CD14-positive monocyte (primary cell): ENCODE results near the gene HSP90AA1. TPM values are rescaled to one million over a fixed set of nuclear protein-coding genes. Genes with fewer than 3 reads are reported as not detected.

Source experiments
- DNase-seq, 3 donors: peaks; one replicate each; pipeline ENCODE4 v3.0.0-alpha.2; 2011 to 2022
- H2AFZ ChIP-seq: 2 replicates; pipeline ENCODE4 v1.6.0; 2012; ENCODE audit warnings: mild to moderate bottlenecking, low read depth, low read length, inconsistent platforms; ENCODE audit not compliant: insufficient read depth, poor library complexity, severe bottlenecking
- H3K27ac ChIP-seq, 2 donors: 1 replicate in 1 of 2; 2 replicates in 1 of 2; pipeline ENCODE4 v1.5.1; 2012 to 2013; ENCODE audit warnings: low read length in 2 of 2, control low read depth in 1 of 2, inconsistent platforms in 1 of 2, low read depth in 1 of 2, mild to moderate bottlenecking in 1 of 2
- H3K27me3 ChIP-seq, 2 donors: one replicate each; pipeline versions ENCODE4 v1.6.0 to v1.6.1; 2011 to 2013; ENCODE audit warnings: low read length in 2 of 2; ENCODE audit not compliant: control insufficient read depth in 2 of 2, insufficient read depth in 2 of 2
- H3K36me3 ChIP-seq, 2 donors: replicated peaks in 1 of 2; 1 replicate in 1 of 2; 2 replicates in 1 of 2; pipeline versions ENCODE4 v1.5.1 to v1.6.1; 2012 to 2013; ENCODE audit warnings: low read length in 2 of 2, control low read depth in 1 of 2, inconsistent platforms in 1 of 2, mild to moderate bottlenecking in 1 of 2; ENCODE audit not compliant: insufficient read depth in 2 of 2, control insufficient read depth in 1 of 2
- H3K4me1 ChIP-seq, 2 donors: 1 replicate in 1 of 2; 2 replicates in 1 of 2; pipeline versions ENCODE4 v1.5.1 to v1.6.1; 2012 to 2013; ENCODE audit warnings: low read length in 2 of 2, control low read depth in 1 of 2, inconsistent platforms in 1 of 2, mild to moderate bottlenecking in 1 of 2, moderate library complexity in 1 of 2; ENCODE audit not compliant: insufficient read depth in 2 of 2, control insufficient read depth in 1 of 2
- H3K4me2 ChIP-seq: replicated peaks from 2 replicates; pipeline ENCODE3; 2012; ENCODE audit warnings: low read length, moderate library complexity, mild to moderate bottlenecking; ENCODE audit not compliant: poor library complexity, severe bottlenecking; ENCODE audit errors: extremely low read depth
- H3K4me3 ChIP-seq, 3 experiments: fragments of 200-600 bp in 1 of 3; sonication (generic) in 1 of 3; replicated peaks in 1 of 3; 1 replicate in 2 of 3; 2 replicates in 1 of 3; pipeline ENCODE4 v1.5.1; 2011 to 2013; ENCODE audit warnings: low read length in 3 of 3, mild to moderate bottlenecking in 3 of 3, control low read depth in 2 of 3, low read depth in 2 of 3, inconsistent platforms in 1 of 3, moderate library complexity in 1 of 3
- H3K79me2 ChIP-seq: 2 replicates; pipeline ENCODE4 v1.6.0; 2012; ENCODE audit warnings: mild to moderate bottlenecking, control low read depth, inconsistent platforms, low read length, moderate library complexity; ENCODE audit not compliant: insufficient read depth
- H3K9ac ChIP-seq: 2 replicates; pipeline ENCODE4 v1.6.0; 2017; ENCODE audit warnings: low read length, mild to moderate bottlenecking; ENCODE audit not compliant: insufficient read depth, poor library complexity, severe bottlenecking
- H3K9me3 ChIP-seq, 2 donors: replicated peaks in 1 of 2; 1 replicate in 1 of 2; 2 replicates in 1 of 2; pipeline versions ENCODE4 v1.5.1 to v1.6.1; 2012 to 2013; ENCODE audit warnings: low read length in 2 of 2, control low read depth in 1 of 2; ENCODE audit not compliant: control insufficient read depth in 1 of 2, insufficient read depth in 1 of 2
- H4K20me1 ChIP-seq: 2 replicates; pipeline ENCODE4 v1.6.0; 2012; ENCODE audit warnings: mild to moderate bottlenecking, low read length, control low read depth, moderate library complexity; ENCODE audit not compliant: insufficient read depth
- H3K27ac Mint-ChIP-seq, 7 donors: one replicate each; pipeline ENCODE4 v1.8.0; 2020; ENCODE audit warnings: mild to moderate bottlenecking in 7 of 7, mixed read lengths in 7 of 7, moderate library complexity in 6 of 7, inconsistent platforms in 2 of 7
- H3K27me3 Mint-ChIP-seq, 3 donors: one replicate each; pipeline ENCODE4 v1.8.0; 2021 to 2022; ENCODE audit warnings: low read depth in 3 of 3, mild to moderate bottlenecking in 3 of 3, mixed read lengths in 3 of 3, moderate library complexity in 3 of 3, inconsistent platforms in 1 of 3
- H3K36me3 Mint-ChIP-seq, 2 donors: one replicate each; pipeline ENCODE4 v1.8.0; 2020; ENCODE audit warnings: mixed read lengths in 2 of 2, inconsistent platforms in 1 of 2, mild to moderate bottlenecking in 1 of 2
- H3K4me1 Mint-ChIP-seq: one replicate; pipeline ENCODE4 v1.8.0; 2020; ENCODE audit warnings: mild to moderate bottlenecking, mixed read lengths
- H3K4me3 Mint-ChIP-seq, 2 donors: one replicate each; pipeline ENCODE4 v1.8.0; 2020; ENCODE audit warnings: mild to moderate bottlenecking in 2 of 2, mixed read lengths in 2 of 2, moderate library complexity in 1 of 2
- H3K9me3 Mint-ChIP-seq, 7 donors: one replicate each; pipeline ENCODE4 v1.8.0; 2020 to 2022; ENCODE audit warnings: mixed read lengths in 7 of 7, mild to moderate bottlenecking in 6 of 7, moderate library complexity in 6 of 7, inconsistent platforms in 2 of 7
- whole genome bisulfite sequencing: methylation state at CpG from one replicate; pipeline ENCODE4 v1.1.5; 2013; ENCODE audit warnings: missing lambda C conversion rate; ENCODE audit not compliant: insufficient coverage; 5-methylcytosine and 5-hydroxymethylcytosine counted together
- intact Hi-C, 2 donors: fragments of 100-400 bp; cut with micrococcal nuclease; formaldehyde crosslinking; loops; one replicate each; pipeline versions ENCODE4 v1.15.0 to v1.15.1; 2023
- polyA plus RNA-seq, 3 donors: library from polyadenylated mRNA; depleted of rRNA in 1 of 3; unstranded in 2 of 3; stranded (reverse) in 1 of 3; fragments of 300-500 nt in 2 of 3; fragments of >200 nt in 1 of 3; fragmentation: Illumina TruSeq in 2 of 3; gene quantifications; 1 replicate in 2 of 3; 2 replicates in 1 of 3; pipeline ENCODE4 v1.2.3, GENCODE V29; 2012 to 2021
- TF ChIP-seq, protein P1 (sequence below): fragments of 200-600 bp; IDR thresholded peaks from one replicate; pipeline ENCODE4 v1.8.0; 2022; ENCODE audit warnings: antibody characterized with exemption, mild to moderate bottlenecking

The HSP90AA1 gene
- polyA plus RNA-seq, 3 donors: 149 to 211 (median 180) TPM

GRCh38 chr14:102124419-102124818 is 37.6 kb upstream of the HSP90AA1 start:
- Histone ChIP-seq H3K4me2 (no peak overlapping the region), H3K79me2 (no peaks in the 10 kb centered on the region), H2AFZ (no peak overlapping the region), H4K20me1 (no peaks in the 10 kb centered on the region), H3K27ac (no peak overlapping the region), H3K4me3 (no peak overlapping the region), H3K9ac (no peak overlapping the region), H3K27me3 (no peaks in the 10 kb centered on the region), H3K4me1 (no peaks in the 10 kb centered on the region), H3K9me3 (no peaks in the 10 kb centered on the region), H3K36me3 (no peaks in the 10 kb centered on the region)
- TF ChIP-seq, protein P1, sequence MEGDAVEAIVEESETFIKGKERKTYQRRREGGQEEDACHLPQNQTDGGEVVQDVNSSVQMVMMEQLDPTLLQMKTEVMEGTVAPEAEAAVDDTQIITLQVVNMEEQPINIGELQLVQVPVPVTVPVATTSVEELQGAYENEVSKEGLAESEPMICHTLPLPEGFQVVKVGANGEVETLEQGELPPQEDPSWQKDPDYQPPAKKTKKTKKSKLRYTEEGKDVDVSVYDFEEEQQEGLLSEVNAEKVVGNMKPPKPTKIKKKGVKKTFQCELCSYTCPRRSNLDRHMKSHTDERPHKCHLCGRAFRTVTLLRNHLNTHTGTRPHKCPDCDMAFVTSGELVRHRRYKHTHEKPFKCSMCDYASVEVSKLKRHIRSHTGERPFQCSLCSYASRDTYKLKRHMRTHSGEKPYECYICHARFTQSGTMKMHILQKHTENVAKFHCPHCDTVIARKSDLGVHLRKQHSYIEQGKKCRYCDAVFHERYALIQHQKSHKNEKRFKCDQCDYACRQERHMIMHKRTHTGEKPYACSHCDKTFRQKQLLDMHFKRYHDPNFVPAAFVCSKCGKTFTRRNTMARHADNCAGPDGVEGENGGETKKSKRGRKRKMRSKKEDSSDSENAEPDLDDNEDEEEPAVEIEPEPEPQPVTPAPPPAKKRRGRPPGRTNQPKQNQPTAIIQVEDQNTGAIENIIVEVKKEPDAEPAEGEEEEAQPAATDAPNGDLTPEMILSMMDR: no peak
- intact Hi-C loops: no loop called here
- no peak for DNase-seq
- Mint-ChIP-seq H3K4me1 (no peaks in the 10 kb centered on the region), H3K4me3 (no peak overlapping the region), H3K27me3 (peaks cover 2 to 5% (median 4%) of the 10 kb centered on the region in 3 donors), H3K9me3 (peaks cover 0 to 1% (median 0%) of the 10 kb centered on the region in 7 donors), H3K36me3 (no peaks in the 10 kb centered on the region), H3K27ac (no peak overlapping the region)

DNA sequence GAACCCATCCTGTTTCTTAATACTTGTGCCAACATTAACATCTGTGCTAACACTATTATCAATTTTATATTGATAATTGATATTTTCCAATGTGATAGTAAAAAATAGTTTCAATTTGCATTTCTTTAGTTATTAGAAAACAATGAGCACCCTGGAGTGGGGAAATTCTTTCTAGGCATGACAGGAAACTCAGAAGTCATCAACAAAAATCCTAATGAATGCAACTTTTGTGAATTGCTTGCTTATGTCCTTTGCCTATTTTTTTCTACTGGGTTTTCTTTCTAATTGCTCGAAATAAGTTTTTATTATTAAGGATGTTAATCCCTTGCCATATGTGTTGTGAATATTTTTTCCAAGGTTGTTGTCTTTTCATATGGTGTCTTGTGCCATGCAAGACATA is 34.7 kb upstream of the HSP90AA1 start:
- H3K4me3 Mint-ChIP-seq: no peak overlapping the region
- no peaks in the 10 kb centered on the region for H3K4me1 Mint-ChIP-seq
- no peak for DNase-seq
- H3K4me2 ChIP-seq: no peak overlapping the region
- WGBS: no CpG with 5 or more reads among the region's 1 CpG
- no peaks in the 10 kb centered on the region for H4K20me1 ChIP-seq
- H3K9ac ChIP-seq: no peak overlapping the region
- intact Hi-C loops: no loop called here
- H3K9me3 Mint-ChIP-seq: peaks cover 4 to 14% (median 10%) of the 10 kb centered on the region in 7 donors
- H3K9me3 ChIP-seq: peaks cover 4 to 15% of the 10 kb centered on the region in 2 donors
- TF ChIP-seq, protein P1: no peak
- H3K27me3 Mint-ChIP-seq: peaks cover 3 to 7% (median 4%) of the 10 kb centered on the region in 3 donors
- H3K27ac ChIP-seq: no peak overlapping the region
- H3K4me1 ChIP-seq: no peaks in the 10 kb centered on the region
- H3K36me3 Mint-ChIP-seq: no peaks in the 10 kb centered on the region
- H3K27me3 ChIP-seq: no peaks in the 10 kb centered on the region
- no peak overlapping the region for H2AFZ ChIP-seq
- no peak overlapping the region for H3K4me3 ChIP-seq
- H3K36me3 ChIP-seq: no peaks in the 10 kb centered on the region
- H3K79me2 ChIP-seq: no peaks in the 10 kb centered on the region
- no peak overlapping the region for H3K27ac Mint-ChIP-seq
